HG02588 (cell line): ENCODE measurements around the gene SLIT2.

Experiments used
- ATAC-seq: cut with Tn5 transposase; IDR thresholded peaks from one replicate; pipeline ENCODE4 v1.9.1; 2021; ENCODE audit warnings: mild to moderate bottlenecking, moderate library complexity; ENCODE audit not compliant: unreplicated experiment

The SLIT2 gene, protein sequence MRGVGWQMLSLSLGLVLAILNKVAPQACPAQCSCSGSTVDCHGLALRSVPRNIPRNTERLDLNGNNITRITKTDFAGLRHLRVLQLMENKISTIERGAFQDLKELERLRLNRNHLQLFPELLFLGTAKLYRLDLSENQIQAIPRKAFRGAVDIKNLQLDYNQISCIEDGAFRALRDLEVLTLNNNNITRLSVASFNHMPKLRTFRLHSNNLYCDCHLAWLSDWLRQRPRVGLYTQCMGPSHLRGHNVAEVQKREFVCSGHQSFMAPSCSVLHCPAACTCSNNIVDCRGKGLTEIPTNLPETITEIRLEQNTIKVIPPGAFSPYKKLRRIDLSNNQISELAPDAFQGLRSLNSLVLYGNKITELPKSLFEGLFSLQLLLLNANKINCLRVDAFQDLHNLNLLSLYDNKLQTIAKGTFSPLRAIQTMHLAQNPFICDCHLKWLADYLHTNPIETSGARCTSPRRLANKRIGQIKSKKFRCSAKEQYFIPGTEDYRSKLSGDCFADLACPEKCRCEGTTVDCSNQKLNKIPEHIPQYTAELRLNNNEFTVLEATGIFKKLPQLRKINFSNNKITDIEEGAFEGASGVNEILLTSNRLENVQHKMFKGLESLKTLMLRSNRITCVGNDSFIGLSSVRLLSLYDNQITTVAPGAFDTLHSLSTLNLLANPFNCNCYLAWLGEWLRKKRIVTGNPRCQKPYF (N-terminal part only)

DNA sequence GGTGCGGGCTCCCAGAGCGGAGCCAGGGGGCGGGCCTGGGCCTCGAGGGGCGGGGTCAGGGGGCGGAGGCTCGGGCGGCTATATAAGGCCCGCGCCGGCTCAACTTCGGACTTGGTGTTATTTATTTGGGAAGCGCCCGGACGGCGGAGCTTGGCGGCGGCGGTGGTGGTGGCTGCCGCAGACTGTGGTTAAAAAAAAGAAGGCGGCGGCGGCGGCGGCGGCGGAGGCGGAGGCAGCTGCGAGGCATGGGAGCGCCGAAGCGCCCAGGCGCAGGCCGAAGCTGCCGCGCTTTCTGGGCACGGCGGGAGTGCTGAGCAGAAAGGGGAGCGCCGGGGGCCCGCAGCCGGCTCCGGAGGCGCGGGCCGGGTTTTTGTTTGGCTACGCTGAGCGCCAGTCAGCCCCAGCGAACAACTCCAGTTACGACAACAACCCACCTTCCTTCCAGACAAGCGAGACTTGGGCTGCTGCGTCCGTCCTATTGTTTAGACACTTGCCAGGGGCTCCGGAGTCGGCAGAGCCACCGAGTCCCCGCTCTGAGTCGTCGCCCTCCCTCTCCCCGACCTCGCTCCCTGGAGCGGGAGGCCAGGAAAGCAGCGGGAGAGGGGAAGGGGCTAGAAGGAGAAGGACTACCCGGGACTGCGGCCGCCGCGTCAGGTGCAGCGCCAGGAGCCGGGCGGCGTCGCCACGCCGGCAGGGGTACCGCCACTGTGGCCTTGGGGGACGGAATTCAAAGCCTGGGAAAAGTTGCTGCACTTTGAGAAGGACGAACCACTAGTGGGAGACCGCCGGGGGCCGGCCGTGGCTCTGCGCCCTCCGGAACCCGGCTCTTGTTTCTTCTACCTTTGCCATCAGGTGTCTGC is at the start of gene SLIT2:
Gene SLIT2, plus strand, starts transcription at position 110 of the 860 bp plus-strand sequence. CDS start 1,911 bp downstream, outside the sequence.
- peak; percentile 81 for ATAC-seq

DNA sequence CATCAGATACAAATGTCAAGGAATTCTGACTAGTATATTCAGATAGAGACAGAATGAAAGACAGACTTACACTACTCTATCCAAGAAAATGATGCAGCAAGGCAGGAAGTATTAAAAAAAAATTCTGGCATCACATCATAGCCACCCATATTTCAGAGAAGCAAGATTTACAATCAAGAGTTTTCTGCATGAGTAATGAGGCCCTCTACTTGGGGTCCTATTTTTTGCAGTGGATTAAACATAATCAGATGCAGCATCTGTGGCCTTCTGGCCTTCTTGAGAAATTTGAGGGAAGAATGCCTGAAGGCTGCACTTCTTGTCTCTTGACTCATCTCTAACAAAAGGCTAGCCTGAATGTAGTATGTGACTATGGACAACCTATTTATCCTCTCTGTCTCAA is 48.2 kb upstream of the SLIT2 start:
- ATAC-seq: no peak

DNA sequence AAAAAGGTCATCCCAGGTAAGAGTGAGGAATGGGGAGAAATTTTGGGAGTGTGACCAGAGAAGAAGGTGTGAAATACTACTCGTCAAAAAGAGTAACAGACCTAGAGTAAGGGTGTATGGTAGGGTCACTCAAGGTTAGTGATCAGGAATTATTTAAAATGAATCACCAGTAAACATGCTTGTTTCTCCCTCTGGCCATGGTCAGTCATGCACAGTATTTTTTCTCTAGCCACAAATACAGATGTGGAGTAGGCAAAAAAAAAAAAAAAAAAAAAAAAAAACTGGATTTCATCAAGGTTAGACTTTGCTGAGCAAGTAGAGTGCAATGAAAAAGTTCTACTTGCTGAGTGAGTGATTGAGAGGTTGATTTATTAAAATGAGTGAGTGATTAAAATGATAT is 34.2 kb upstream of the SLIT2 start:
- no peak for ATAC-seq

DNA sequence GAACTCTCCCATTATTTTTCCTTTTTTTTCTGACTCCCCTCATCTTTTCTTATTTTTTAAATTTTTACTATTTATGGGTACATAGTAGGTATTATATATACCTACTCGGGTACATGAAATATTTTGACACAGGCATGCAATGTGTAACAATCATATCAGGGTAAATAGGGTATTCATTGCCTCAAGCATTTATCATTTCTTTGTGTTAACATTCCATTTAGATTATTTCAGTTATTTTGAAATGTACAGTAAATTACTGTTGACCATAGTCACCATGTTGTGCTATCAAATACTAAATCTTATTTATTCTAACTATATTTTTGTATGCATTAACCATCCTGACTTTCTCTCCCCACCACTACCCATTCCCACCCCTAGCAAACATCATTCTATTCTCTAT is 33.8 kb upstream of the SLIT2 start:
- no peak for ATAC-seq

DNA sequence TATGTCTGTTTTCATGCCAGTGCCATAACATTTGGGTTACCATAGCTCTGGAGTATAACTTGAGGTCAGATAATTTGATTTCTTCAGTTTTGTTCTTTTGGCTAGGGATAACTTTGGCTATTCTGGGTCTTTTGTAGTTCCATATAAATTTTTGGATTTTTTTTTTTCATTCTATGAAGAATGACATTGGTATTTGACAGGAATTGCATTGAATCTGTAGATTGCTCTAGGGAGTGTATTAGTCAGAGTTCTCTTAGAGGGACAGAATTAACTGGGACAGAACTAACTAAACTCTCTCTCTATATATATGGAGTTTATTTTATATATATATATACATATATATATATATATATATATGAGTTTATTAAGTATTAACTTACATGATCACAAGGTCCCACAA is 32.2 kb upstream of the SLIT2 start:
- ATAC-seq: no peak

DNA sequence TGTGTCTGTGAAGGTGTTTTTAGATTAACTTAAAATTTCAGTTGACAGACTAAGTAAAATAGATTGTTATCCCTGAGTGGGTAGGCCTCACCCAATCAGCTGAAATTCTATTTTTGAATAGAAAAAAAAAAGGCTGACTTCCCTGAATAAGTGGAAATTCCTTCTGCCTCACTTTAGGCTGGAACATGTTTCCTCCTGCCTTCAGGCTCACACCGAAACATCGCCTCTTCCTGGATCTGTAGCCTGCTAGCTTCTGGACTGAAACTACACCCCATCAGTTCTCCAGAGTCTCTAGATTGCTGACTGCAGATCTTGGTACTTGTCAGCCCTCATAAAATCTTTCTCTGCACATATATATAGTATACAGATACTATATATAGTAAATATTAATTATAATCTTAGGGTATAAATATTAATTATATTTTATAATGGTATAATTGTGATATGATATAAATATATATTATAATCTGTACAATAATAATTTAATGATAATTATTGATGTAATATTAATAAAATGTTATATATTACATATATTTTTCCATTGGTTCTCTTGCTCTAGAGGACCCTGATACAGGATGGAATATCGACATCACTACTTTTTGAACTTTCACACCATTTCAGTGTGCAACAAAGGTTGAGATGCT is 13.7 kb upstream of the SLIT2 start:
- no peak for ATAC-seq

DNA sequence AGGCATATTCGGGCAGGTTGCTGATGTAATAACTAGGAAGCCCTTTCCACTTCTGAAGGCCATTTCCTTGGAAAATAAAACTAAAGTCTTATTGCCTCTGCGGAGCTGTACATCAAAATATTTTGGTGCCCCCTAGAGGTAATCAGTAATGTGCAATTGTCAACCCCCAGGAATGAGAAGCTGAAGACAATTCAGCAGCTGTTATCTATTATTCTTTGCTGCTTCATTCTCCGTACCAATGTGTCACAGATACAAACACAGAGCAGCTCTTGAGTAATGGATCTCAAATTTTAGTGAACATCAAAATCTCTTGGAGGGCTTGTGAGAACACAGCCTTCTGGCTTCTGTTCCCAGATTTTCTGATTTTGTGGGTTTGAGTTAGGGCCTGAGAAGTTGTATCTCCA is 3.5 kb upstream of the SLIT2 start:
- ATAC-seq: no peak

DNA sequence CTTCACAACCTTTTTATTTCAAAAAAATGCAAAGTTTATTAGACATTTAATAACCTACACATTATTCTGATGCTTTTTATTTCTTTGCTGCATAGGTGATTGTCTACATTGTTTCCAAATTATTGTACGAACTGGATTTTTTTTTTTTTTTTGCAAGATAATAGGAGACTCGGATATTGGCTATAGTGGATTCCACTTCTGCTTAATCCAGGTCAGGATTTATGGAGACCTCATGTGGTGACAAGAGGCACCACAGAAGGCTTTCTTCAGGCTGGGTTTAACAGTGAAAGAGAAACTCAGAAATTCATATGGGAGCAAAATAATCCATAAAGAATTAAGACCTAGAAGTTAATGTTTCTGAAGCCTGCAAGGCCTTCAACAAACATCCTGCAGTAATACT is 2.4 kb upstream of the SLIT2 start:
- no peak for ATAC-seq

DNA sequence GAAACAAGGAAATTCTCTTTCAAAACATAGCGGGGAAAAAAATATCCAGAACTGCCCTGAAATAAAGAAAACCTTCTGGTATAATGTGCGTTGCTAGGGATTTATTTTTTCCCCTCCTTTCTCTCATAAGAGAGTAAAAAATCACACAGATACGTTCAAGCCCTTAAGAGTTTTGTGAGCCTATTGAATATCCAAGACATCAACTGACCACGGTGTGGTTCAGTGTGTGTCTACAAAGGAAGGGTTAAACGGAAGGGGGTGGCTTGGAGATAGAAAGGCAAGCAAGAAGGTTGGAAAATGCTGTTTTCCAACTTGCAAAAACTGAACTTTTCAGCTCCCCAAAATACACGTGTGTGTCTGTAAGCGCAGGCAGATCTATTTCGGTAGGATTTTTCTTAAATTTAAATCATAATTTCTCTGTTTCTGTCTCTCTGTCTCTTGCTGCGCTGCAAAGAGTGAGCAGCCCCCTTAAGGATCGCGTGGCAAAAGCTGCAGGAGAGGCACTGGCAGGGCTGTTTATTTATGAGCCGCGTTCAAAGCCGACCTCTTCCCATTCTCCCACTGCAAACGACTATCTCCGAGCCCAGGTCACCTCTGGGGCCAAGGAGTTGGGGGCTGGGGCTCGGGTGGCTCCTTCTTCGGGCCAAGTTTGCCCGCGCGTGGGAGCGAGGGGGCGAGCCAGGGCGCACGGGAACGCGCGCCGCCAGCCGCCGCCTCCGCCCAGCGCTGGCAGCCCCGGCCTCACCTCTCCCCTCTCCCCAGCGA is 492 bp upstream of the SLIT2 start:
- ATAC-seq: no peak

DNA sequence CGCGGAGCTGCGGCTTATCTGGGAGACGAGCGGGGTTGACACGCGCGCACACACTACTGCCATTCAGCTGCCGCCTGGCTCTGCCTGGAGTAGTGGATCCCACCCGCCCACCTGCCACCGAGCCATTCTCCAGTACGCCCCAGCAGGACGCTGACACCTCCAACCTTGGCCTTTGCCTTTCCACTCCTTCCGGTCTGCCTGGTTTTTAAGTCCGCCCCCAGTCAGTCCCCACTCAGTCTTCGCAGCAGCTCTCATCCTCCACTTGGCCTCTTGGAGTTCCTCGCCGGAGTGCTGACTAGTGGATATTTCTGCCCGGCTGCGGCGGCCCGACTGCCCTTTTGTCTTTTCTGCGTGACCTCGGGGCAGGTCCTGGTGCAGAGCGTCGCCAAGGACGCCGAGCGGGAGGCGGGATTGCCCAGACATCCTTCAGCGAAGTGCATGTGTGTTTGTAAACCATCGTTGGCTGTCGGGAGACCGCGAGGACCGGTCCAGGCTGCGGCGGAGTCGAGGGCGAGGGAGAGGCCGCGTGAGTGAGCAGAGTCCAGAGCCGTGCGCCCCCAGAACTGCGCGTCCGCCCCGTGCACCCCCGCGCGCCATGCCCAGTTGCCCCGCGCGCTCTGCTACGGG is 1.1 kb downstream of the SLIT2 start:
- no peak for ATAC-seq

DNA sequence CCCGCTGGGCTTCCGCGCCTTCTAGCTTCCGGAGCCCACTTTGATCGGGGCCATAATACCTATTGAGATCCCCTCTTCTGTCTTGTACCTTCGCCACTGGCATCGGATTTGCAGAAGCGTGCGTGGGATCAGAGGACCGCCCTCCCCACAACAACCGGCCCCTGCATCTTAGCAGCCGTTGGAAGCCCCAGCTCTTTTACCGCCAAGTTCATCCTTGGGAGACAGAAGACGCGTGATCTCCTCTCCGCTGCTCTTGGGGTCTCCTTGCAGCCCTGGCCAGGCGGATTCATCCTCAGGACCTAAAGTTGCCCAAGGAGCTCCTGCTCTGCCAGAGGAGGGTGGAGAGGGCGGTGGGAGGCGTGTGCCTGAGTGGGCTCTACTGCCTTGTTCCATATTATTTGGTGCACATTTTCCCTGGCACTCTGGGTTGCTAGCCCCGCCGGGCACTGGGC is 1.6 kb downstream of the SLIT2 start:
- no peak for ATAC-seq

DNA sequence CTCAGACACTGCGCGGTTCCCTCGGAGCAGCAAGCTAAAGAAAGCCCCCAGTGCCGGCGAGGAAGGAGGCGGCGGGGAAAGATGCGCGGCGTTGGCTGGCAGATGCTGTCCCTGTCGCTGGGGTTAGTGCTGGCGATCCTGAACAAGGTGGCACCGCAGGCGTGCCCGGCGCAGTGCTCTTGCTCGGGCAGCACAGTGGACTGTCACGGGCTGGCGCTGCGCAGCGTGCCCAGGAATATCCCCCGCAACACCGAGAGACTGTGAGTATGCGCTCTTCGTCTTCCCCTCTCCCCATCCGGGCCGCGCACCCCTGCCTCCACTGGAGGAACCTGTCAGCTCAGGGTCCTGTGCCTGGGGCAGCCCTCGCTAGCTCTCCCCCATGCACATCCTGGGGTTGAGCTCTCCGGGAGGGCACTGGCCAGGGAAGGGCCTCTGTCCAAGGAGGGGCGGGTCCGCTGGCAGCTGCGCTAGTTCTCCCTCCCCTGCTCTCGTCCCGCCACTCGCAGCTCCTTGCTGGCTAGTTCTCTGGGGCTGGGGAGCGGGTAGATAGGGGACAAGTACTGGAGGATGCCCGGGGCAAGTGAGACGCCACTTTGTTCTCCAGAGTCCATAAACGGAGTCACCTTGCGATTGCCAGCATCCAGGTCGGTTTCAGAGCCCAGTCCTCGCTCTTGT is 2.2 kb downstream of the SLIT2 start:
- ATAC-seq: no peak

DNA sequence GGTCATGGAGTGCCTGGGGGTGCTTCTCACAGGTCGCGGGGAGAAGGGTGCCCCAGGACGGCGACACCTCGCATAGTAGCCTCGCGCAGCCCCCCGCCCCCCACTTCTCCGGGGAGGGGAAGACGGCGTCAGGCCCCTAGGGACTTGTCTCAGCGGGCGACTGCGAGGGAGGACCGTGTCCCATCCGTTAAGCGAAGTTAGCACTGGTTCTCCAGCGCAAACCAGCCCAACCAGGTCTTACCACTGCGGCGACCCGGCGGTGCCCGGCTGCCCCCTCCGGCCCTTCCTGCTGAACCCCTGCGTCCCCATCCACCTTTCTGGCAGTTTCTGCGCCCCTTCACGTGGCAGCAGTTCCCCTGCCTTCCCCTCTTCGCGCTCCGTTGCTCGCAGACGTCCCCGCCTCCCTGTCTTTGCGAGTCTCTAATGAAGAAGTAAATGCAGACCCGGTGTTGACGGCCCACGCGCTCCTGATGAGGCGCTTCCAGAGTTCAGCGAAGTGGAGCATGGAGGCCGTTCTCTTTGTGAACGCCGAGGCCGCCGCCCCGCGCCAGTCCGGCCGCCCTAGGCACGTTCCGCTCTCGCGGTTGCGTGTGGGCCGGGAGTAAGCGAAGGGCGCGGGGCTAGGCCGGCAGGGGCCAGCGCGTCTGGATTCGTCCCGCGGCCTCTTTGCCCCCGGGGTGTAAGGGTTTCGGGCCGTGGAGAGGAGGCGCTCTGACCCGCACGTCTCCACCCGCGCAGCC is 3.0 kb downstream of the SLIT2 start:
- ATAC-seq: no peak

DNA sequence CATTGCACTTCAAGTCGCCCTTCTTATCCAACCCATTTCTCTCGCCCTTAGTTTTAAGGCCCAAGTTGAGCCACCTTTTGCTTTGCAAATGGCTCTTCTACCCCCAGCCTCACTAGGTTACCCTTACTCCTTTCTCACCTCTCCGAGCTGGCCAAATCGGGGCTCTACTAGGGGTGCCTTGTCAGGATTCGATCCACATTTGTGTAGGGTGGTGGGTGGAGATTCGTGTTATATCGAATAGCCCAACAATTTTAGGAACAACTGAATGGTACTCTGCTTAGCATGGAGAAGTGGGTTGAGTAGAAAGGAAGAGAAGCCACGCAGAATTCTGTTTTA is 3.5 kb downstream of the SLIT2 start:
- ATAC-seq: no peak

DNA sequence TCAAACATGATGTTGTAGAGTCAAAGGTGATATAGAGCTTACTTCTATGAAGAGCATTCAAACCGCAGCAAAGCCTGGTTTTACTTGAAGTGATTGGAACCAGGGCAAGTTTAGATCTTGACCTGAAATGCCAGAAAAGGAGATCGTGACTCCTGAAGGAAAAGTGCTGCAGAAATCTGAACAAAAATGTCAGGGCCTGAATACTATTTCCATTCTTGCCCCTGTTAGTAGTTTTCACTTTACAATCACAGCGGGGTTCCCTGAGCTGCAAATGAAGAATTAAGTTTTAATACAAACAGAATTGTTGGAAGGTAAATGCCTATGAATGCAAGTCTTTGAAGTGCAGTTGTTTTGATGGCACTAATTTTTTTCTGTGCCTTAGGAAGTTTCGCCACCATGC is 4.1 kb downstream of the SLIT2 start:
- no peak for ATAC-seq

DNA sequence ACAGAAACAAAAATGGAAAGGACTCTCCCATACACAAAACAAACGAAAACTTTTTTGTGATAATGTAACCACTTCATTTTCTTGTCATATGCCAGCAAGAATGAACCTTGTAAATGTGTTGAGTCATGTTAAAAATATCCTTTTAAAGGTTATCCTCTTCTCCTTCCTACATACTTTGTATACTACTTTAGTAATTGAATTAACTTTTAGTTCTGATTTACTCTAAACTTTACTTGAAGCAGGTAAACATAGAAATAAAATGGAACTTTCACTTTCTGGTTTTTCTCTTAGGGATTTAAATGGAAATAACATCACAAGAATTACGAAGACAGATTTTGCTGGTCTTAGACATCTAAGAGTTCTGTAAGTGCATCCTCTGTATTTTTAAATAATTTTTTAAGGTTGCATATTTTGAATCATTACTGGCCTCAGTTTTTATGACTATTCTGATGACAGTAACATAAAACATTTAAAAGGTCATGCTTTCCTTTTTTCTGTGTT is 4.7 kb downstream of the SLIT2 start:
- ATAC-seq: no peak

DNA sequence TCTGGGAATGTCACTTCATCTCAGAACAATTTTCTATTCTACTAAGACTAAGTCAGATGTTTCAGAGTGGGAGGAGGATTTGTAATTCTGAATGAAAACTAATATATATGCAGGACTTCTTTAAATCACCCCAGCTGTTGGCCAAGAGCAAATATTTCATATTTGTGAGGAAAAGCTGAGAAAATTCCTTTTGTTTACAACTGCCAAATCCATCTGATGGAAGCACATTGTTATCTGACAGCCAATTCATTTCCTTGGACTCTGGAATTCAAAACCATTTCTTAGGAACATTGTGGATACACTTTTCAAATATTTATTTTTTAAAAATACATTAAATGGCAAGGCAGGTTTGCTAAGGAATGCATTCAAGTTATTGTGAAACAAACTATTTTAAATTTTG is 8.0 kb downstream of the SLIT2 start:
- no peak for ATAC-seq

DNA sequence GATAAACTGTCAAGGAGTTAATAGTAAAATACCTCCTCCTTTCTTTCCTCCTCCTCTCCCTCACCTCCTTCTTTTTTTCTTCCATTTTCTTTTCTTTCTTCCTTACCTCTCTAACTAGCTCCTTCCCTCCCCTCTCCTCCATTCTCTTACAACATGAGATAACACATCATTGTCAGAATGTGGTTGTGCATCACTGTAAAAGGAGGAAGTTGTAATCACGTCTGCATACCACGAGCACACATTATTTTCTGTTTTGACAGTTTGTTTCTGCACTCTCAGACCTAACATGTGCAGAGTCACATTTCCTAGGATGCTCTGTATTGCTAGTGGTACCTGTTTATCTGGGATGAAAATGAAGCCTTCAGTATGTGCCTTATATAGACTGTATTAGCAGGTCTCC is 9.1 kb downstream of the SLIT2 start:
- ATAC-seq: no peak
